ENCODE data around the gene EML2.
"Not testable (repeated sequence)": the region's sequence is repeated elsewhere in the genome, so short reads cannot be mapped to it uniquely, and the experiment has no call there.

Gene EML2

DNA sequence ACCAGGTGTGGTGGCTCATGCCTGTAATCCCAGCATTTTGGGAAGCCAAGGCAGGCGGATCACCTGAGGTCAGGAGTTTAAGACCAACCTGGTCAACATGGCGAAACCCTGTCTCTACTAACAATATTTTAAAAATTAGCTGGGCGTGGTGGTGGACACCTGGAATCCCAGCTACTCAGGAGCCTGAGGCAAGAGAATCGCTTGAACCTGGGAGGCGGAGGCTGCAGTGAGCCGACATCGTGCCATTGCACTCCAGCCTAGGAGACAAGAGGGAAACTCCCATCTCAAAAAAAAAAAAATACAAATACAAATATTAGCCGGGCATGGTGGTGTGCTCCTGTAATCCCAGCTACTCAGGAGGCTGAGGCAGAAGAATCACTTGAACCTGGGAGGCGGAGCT is 24.1 kb downstream of the EML2 start:
- not testable (repeated sequence) for DNase-seq

DNA sequence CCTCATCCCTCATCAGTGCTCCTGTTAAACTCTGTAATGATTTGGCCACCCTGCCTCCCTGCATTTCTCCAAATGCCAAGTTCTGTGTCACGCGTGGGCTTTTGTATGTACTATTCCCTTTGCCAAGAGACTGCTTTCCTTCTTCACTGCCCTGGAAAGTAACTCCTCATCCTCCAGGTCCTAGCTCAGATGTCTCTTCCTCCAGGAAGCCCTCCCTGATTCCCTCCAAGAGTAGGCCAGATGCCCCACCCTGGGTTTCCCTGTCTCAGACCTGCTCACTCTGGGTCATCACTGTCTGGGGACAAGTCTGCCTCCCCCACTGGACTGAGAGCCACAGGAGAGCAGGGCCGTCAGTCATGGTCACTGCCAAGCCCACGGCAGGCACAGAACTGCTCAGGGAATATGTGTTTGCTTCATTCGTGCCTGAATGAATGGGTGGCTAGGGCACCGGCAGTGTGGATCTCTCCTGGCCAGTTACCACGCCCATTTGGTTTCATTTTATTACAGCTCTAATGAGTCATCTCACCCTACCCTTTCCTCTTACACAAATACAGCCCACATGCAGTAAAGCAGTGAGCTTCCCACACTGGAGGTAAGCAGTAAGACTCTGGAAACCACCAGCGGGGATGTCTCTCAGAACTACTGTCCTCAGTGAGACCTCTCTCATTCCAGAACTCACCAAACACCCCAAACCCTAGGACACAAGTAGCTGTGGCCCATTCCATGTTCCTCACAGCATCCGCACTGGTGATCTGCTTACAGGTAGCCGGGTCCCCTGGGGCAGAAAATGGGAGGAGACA is 25.1 kb downstream of the EML2 start:
- peak; percentile 33 to 47 for DNase-seq

DNA sequence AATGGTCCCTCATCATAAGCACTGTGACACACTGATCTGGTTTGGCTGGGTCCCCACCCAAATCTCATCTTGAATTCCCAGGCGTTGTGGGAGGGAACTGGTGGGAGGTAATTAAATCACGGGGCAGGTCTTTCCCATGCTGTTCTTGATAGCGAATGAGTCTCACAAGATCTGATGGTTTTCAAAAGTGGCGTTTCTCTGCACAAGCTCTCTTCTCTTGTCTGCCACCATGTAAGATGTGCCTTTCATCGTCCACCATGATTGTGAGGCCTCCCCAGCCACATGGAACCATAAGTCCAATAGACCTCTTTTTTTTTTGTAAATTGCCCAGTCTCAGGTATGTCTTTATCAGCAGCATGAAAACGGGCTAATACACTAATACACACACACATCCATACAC is 30.2 kb downstream of the EML2 start:
- DNase-seq, result no peak

DNA sequence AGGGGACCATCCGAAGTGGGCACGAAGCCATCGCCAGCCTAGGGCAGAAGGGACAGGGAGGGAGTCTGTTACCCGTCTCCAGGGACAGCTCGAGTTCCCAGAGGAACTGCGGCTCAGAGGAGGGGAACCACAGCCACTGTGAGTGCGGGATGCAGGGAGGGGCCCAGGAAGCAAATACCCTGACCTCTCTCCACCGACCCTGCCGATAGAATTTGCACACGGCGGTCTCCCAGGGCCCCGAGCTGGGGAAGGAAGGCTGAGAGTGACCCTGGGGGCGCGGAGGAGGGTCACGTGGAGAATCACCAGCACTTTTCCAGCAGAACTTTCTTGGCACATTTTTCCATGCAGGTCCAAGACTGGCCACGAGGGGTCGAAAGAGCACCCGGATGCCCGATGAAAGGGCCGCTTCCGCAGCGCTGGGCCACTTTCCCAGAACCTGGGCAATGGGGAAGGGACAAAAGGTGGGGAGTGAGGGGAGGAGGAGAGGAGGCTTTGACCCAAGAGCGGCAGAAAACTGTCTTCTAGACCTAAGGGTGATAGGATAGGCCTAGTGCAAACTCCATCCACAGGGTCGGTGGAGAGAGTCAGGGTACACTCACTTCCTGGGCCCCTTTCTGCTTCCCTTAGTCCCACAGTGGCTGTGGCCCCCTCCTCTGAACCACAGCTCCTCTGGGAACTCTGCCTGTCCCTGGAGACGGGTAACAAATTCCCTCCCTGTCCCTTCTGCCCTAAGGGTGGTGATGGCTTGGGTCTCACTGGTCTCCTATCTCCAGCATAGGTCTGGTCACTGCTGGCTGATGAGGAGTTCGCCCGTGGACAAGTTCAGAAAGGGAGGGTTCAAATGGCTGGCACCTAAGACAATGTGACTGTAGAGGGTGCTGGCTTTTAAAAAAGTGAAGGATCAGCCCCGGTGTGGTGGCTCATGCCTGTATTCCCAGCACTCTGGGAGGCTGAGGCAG is 31.8 kb downstream of the EML2 start:
- peak; percentile 28 to 57 for DNase-seq

GRCh38 chr19:45601524-45602374 is 37.4 kb downstream of the EML2 start, which contains the start of gene GPR4:
TSS of gene GPR4 (minus strand) at chr19:45602212. CDS start at chr19:45591866, 10,346 bp downstream.
- no peak for DNase-seq

DNA sequence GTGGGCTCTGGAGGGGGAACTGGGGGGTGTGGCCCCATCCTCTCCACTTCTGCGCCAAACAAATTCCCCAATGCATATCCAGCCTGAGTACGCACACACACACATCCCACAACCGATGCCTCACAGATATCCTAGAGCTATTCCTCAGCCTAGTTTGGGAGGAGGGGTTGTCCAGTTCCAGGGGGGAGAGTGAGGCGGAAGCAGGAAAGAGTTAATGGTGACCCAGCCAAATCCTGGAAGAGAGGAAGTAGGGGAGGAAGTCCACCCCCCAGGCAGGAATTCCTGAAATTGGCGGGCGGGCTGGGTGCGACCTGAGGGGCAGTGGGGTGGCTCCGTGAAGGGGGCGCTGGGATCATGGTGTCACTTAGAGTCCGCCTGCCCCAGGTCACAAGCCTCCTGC is 38.1 kb downstream of the EML2 start:
- DNase-seq, result no peak

GRCh38 chr19:45600340-45600885 is 38.8 kb downstream of the EML2 start:
- no peak for DNase-seq

DNA sequence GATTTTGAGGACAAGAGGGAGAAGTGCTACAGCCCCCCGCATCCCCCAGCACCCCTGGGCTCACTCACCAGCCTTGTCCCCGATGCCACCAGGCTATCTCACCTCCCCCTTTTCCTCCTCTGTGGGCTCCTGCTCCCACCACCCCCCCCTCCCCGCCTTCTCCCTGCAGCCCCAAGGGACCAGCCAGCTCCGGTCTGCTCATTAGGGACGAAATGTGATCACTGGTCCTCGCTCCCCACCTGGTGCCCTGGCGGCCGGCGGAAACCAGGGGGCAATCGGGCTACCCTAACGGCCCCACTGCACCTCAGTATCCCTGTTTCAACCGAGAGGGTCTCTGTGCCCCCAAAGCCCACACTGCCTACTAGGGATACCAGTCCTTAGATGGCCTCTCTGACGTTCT is 39.9 kb downstream of the EML2 start:
- DNase-seq, result no peak

GRCh38 chr19:45598267-45599001 is 40.8 kb downstream of the EML2 start:
- DNase-seq, result peak in 1 of 2 donors; percentile 10

DNA sequence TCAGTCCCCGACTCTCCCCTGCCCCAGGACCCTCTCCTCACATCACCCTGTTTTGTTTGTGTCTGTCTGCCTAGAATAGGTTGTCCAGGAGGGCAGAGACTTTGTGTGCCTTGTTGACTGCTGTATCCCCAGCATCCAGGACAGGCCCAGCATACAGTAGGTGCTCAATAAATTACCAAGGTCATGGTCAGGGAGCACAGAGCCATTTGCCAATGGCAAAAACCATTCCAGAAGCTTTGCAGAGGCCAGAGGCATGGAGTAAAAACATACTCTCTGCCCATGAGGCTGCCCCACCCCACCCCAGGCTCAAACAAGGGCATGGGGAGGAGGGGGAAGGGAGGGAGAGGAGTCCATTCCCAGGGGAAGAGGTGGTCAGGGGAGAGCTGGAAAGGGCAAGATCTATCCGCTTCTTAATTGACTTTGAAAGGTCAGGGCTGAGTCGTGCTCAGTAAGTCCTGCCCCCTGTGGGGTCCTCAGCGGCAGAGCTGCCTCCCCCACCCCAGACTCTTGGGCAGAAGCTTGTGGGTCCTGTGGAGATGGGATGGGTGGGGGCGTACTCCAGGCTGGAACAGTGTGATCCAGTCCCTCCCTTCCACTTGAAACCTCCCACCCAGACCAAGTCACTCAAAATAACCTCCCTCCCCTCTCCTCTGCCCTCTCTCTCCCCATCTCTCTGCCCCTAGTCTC is 41.6 kb downstream of the EML2 start:
- no peak for DNase-seq

GRCh38 chr19:45595814-45596213 is 43.4 kb downstream of the EML2 start:
- no peak for DNase-seq

DNA sequence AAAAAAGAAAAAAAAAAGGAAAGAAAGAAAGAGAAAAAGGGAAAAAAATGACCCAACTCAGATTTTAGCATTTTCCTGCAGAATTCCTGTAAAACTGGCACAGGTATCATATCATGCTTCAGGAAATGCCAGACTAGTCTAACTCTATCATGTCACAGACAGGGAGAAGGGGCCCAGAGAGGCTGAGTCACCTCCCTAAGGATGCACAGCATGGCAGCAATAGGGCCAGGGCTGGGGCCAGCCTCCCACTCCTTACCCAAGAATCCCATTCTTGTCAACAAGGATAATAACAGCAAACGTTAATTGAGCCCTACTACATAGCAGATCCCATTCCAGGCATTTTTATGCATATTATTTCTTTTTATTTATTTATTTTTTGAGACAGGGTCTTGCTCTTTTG is 45.7 kb downstream of the EML2 start:
- DNase-seq, result no peak

DNA sequence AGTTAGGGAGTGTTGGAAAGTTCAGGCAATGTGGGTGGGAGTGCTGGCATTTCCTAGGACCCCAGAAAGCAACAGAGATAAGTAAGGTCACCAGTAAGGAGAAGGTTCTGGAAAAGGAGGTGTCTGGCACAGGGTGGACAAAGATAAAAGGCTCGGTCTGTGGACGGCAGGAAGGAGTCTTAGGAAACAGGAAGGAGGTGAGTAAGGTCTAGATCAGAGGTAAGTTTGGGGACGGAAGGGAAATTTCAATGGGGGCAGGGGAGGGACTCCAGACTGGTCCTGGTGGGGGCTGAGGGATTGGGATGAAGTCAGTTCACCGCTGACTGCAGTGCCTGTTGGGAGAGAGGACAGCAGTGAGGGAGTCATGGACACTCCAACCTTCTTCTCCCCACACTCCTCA is 46.8 kb downstream of the EML2 start:
- DNase-seq, result no peak

GRCh38 chr19:45591638-45592005 is 47.6 kb downstream of the EML2 start:
- DNase-seq, result no peak

DNA sequence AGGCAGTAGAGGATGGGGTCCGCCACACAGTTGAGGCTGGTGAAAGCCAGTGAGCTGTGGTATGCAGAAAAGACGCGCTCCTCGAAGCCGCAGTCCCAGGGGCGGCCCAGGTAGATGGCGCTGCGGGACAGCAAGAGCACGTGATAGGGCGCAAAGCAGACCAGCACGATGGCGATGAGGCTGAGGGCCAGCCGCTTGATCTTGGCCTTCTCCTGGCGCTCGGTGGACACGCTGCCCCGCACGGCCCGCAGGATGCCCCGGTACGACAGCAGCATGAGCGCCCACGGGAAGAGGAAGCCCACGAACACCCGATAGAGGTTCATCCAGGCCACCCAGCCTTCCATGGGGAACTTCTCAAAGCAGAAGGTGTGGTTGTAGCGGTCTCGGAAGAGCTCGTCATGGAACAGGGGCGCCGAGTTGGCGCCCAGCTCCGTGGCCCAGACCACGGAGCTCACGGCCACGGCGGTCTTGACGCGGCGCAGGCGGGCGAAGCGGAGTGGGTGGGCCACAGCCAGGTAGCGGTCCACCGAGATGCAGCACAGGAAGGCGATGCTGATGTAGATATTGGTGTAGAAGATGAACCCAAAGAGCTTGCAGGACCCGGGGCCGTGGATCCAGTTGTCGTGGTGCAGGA is 48.1 kb downstream of the EML2 start:
- DNase-seq, result peak; percentile 35 to 47

DNA sequence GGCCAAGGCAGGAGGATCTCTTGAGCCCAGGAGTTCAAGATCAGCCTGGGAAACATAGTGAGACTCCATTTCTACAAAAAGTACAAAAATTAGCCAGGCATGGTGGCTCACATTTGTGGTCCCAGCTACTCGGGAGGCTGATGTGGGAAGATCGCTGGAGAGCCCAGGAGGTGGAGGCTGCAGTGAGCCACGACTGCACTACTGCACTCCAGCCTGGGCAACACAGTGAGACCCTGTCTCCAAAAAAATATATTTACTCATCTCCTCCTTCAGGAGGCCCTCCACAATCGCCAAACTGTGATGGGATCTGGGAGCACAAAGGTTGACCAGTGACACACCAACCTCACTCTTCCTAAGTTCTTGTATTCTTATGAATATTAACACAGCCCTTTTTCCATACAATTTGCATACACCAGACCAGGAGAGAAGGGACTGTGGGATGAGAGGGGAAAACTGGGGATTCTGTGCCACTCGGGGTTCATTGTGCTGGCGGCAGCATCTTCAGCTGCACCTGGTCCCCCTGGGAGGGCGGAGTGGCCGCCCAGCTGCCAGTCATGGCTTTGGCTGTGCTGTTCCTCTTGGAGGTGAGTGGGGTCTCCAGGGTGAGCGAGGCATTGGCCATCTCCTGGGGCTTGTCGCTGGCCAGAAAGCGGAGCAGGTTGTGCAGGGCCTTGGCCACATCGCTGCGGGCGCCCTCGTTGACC is 48.7 kb downstream of the EML2 start:
- DNase-seq, result no peak

DNA sequence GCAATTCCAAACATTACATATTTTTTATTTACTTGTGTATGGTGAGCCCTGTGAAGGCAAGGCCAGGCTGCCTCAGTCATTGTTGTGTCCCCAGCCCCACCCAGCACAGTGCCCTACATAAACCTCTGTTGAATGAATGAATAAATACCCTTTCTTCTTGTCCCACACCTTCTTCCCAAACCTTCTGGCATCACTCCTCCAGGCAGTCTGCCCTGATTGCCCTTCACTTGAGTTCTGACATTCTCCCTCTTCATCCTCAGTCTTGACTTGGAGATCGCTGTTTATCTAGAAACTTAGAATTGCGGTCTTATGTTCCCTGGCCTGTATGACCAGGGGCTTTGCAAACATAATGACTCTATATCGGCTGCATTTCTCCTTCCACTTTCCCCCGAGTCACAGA is 49.4 kb downstream of the EML2 start:
- DNase-seq, result no peak

DNA sequence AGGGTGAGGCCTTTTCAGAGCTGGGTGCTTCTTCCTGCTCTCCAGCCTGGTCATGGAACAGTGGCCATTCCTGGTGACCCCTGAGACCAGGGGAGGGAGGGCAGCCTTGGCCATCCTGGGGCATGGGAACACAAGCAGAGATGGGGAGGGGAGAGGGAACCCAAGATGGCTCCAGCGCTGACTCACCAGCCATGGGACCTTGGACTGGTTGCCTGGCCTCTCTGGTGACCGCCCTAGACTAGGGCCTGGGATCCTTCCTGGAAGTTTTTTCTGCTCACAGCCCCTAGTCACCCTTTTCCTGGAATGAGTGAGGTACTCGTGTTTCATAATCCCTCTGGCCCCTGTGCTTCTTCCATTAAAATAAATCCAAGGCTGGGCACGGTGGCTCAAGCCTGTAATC is 51.3 kb downstream of the EML2 start:
- DNase-seq, result peak in 1 of 2 donors; percentile 7

DNA sequence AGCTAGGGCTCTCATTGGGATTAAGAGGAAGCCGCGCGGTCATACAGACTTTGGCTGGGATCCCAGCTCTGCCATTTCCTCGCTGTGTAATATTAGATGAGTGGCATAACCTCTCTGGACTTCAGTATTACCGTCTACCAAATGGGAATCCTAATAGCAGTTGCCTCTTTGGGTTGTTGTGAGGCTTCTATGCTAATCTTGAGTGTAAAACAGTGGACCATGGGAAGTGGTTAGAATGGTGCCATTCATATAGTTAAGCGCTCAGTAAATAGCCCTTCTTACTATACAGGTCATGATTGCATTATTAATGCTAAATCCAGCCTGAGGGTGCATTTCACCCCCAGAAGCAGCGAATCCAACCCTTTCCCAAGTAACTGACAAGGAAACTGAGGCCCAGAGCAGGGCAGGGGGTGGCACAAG is 54.0 kb downstream of the EML2 start:
- DNase-seq, result no peak

Data from CD4-positive, alpha-beta T cell treated with Interferon alpha-2 for 1 hour (primary cell).